Measurements from ENCODE around the gene RTP3. TPM values are rescaled to one million over a fixed set of nuclear protein-coding genes. Genes with fewer than 3 reads are reported as not detected.

The RTP3 gene
- total and polyA plus RNA-seq, 7 experiments from 2014 or later: not detected

DNA sequence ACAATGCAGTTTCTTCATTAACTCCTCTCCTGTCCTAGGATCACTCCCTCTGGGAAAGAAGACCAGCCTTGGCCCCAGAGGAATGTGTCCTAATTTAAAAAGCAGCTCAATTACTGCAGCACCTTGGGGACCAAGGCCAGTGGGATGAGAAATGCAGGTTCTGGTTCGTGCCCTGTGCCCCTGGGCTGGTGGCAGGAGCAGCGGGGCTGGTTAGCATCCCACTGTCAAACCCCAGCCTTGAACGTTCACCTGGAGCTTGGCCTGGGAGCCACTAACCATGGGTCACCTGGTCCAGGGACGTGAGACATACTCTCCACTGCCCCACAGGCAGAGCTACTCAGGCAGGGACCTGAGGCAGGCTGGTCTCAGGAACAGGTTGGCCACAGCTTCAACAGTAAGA is 8.4 kb upstream of the RTP3 start:
- no peaks in the 10 kb centered on the region for H3K9me3 ChIP-seq (ENCODE audit: control insufficient read depth in 2 of 3, low read length in 3 of 3)
- ChIA-PET POLR2A (interaction anchor here (0.7 to 2.9 kb wide), 7 partner anchors 9 to 204 kb away, joined by 3 to 21 read pairs (median 7); partner anchors contain the start of genes ALS2CL and RTP3), CTCF (interaction anchor here (0.6 to 7.6 kb wide), 25 partner anchors 11 to 363 kb away, joined by 3 to 197 read pairs (median 5); no protein-coding TSS in a partner anchor)
- Mint-ChIP-seq H3K9me3 (no peaks in the 10 kb centered on the region), H3K4me3 (peak overlapping the region; percentile 16 to 82 (median 68)), H3K4me1 (peaks cover 10 to 21% (median 18%) of the 10 kb centered on the region in 7 donors), H3K36me3 (no peaks in the 10 kb centered on the region), H3K27ac (peak overlapping the region in 5 of 9 donors; percentile 18 to 77 (median 65)), H3K27me3 (peaks cover 0 to 29% (median 0%) of the 10 kb centered on the region in 5 donors)
- H3K27ac ChIP-seq (ENCODE audit: low read depth, low read length): no peak overlapping the region
- ATAC-seq: no peak
- no peaks in the 10 kb centered on the region for H3K36me3 ChIP-seq (ENCODE audit: control insufficient read depth in 2 of 3, insufficient read depth in 3 of 3, low read length in 3 of 3)
- intact Hi-C loops (cut with micrococcal nuclease): loop anchor here (2.0 kb wide), 2 partner anchors 77 to 203 kb away; partner anchors contain the start of genes ALS2CL (in 1 of the 2) and LRRC2 (in 1 of the 2)
- H3K4me3 ChIP-seq (ENCODE audit: low read length): no peak overlapping the region
- no peak for DNase-seq
- H3K4me1 ChIP-seq (ENCODE audit: control insufficient read depth in 2 of 2, insufficient read depth in 2 of 2, low read length in 2 of 2): peaks cover 7 to 15% of the 10 kb centered on the region in 2 donors
- no peaks in the 10 kb centered on the region for H3K27me3 ChIP-seq (ENCODE audit: control insufficient read depth in 2 of 2, insufficient read depth in 2 of 2, low read length in 2 of 2)

DNA sequence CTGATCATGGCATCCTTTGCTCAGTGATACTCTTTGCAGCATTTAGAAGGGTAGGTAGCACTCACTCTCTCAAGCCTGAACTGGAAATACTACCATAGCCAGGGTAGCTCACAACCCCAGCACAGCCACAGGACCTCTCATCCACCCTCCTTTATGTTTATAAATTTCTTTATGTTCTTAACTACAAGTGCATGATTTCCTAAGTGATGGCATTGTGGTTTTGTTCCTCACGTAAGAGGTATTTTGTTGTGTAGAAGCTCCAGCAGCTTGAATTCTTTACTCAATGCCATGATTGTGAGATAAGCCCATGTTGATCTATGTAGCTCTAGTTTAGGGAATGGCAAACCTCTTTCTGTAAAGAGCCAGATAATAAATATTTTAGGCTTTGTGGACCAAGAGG is 7.9 kb upstream of the RTP3 start:
- Histone ChIP-seq H3K4me1 (ENCODE audit: control insufficient read depth in 2 of 2, insufficient read depth in 2 of 2, low read length in 2 of 2) (peaks cover 7 to 15% of the 10 kb centered on the region in 2 donors), H3K36me3 (ENCODE audit: control insufficient read depth in 2 of 3, insufficient read depth in 3 of 3, low read length in 3 of 3) (no peaks in the 10 kb centered on the region), H3K27ac (ENCODE audit: low read depth, low read length) (no peak overlapping the region), H3K9me3 (ENCODE audit: control insufficient read depth in 2 of 3, low read length in 3 of 3) (no peaks in the 10 kb centered on the region), H3K4me3 (ENCODE audit: low read length) (no peak overlapping the region), H3K27me3 (ENCODE audit: control insufficient read depth in 2 of 2, insufficient read depth in 2 of 2, low read length in 2 of 2) (no peaks in the 10 kb centered on the region)
- ChIA-PET CTCF (interaction anchor here (0.6 to 7.6 kb wide), 15 partner anchors 11 to 363 kb away, joined by 3 to 197 read pairs (median 5); no protein-coding TSS in a partner anchor), POLR2A (interaction anchor here (0.7 to 2.9 kb wide), 7 partner anchors 8 to 203 kb away, joined by 3 to 21 read pairs (median 7); partner anchors contain the start of genes ALS2CL and RTP3)
- Mint-ChIP-seq H3K4me1 (peaks cover 10 to 21% (median 18%) of the 10 kb centered on the region in 7 donors), H3K27me3 (peaks cover 0 to 29% (median 0%) of the 10 kb centered on the region in 5 donors), H3K36me3 (no peaks in the 10 kb centered on the region), H3K9me3 (no peaks in the 10 kb centered on the region), H3K4me3 (peak overlapping the region in 1 of 10 donors; percentile 77), H3K27ac (peak overlapping the region in 5 of 9 donors; percentile 18 to 65 (median 49))
- intact Hi-C loops (cut with micrococcal nuclease): loop anchor here (2.0 kb wide), 2 partner anchors 77 to 203 kb away; partner anchors contain the start of genes ALS2CL (in 1 of the 2) and LRRC2 (in 1 of the 2)
- peak in 2 of 9 donors; percentile 18 to 22 for DNase-seq
- no peak for ATAC-seq

DNA sequence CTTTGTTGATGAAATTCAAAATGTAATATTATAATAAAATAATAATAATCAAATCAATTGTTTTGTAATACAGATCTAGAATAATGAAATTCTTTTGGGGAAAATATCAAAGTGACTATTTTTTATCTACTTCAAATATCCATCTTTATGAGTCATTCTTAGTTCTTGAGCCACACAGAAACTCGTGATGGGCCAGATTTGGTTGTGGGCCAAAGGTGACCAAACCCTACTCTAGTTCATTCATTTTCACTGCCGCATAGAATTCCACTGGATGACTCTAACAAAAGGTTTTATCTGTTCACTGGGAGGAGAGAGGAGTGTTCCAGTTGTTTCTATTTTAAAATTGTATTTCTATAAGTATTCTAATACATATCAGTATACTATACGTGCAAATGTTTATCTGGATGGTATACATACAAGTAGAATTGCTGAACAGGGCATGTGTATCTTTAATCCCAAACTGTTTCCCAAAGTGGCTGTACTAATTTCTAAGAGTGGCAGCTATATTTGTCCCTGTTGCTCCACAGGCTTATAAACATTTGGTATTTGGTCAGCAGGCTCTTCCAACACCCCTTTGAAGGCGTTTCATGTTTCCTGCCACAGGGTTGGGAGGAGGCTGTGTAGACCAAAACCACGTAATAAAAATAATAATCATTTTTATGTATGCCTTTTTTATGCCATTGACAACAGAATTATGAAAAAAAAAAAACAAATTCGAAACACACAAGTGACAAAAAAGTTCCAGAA is 7.3 kb upstream of the RTP3 start:
- POLR2A ChIA-PET: interaction anchor here (0.5 to 2.9 kb wide), 6 partner anchors 8 to 203 kb away, joined by 3 to 21 read pairs (median 14); partner anchors contain the start of genes ALS2CL and LRRC2
- Histone ChIP-seq H3K9me3 (ENCODE audit: control insufficient read depth in 2 of 3, low read length in 3 of 3) (no peaks in the 10 kb centered on the region), H3K27ac (ENCODE audit: low read depth, low read length) (no peak overlapping the region), H3K4me1 (ENCODE audit: control insufficient read depth in 2 of 2, insufficient read depth in 2 of 2, low read length in 2 of 2) (peaks cover 7 to 15% of the 10 kb centered on the region in 2 donors), H3K36me3 (ENCODE audit: control insufficient read depth in 2 of 3, insufficient read depth in 3 of 3, low read length in 3 of 3) (no peaks in the 10 kb centered on the region), H3K27me3 (ENCODE audit: control insufficient read depth in 2 of 2, insufficient read depth in 2 of 2, low read length in 2 of 2) (no peaks in the 10 kb centered on the region), H3K4me3 (ENCODE audit: low read length) (no peak overlapping the region)
- Mint-ChIP-seq H3K9me3 (no peaks in the 10 kb centered on the region), H3K4me3 (no peak overlapping the region), H3K36me3 (no peaks in the 10 kb centered on the region), H3K27me3 (peaks cover 0 to 29% (median 0%) of the 10 kb centered on the region in 5 donors), H3K27ac (peak overlapping the region in 3 of 9 donors; percentile 18 to 65 (median 20)), H3K4me1 (peaks cover 10 to 21% (median 18%) of the 10 kb centered on the region in 7 donors)
- intact Hi-C loops (cut with micrococcal nuclease): no loop called here
- CTCF ChIA-PET: interaction anchor here (0.7 to 7.6 kb wide), 9 partner anchors 13 to 205 kb away, joined by 3 to 197 read pairs (median 7); no protein-coding TSS in a partner anchor
- DNase-seq (no peak), ATAC-seq (no peak)

DNA sequence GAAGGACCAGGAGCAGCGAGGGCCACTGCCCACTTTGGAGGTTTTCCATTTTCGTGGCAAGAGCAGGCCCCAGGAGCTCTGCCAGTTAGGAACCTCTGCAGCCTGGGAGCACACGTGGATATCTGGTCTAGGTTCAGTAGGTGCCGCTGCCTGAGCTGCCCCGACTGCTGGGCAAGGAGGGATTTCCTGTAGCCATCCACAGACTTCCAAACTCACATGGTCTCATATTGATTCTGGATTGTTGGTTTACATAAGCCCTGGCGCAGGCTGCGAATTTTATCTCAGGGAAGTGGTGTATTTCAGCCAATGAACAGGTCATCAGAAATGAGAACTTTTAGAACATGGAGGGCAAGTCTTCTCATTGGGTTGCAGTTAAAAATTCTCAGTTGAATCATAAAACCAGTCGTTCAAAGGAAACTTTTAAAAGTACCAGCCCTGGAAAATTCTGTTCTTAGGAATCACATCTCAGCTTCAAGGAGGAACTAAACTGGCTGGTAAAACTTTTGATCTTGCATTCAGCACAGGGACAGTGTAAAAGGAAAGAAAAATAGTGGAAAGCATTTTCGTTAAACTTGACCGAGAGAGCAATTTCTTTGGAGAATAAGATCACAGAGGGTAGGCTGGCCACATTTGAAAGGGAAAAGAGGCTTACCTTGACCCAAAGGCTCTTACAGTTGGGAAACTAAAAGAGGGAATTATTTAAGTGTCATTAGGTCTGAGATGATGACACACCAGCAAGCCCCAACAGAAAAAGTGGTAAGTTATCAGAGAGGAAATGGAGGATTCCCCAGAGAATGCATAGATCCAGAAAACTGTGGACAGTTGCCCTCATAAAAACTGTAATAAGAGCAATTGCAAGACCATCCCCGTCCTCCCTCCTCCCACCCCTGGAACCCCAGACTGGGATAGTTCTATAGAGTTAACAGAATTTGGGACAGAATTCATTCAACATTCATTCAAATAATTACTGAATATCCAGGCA is 6.4 kb upstream of the RTP3 start:
- H3K36me3 ChIP-seq (ENCODE audit: control insufficient read depth in 2 of 3, insufficient read depth in 3 of 3, low read length in 3 of 3): no peaks in the 10 kb centered on the region
- intact Hi-C loops (cut with micrococcal nuclease): no loop called here
- H3K9me3 ChIP-seq (ENCODE audit: control insufficient read depth in 2 of 3, low read length in 3 of 3): no peaks in the 10 kb centered on the region
- H3K4me3 ChIP-seq (ENCODE audit: low read length): no peak overlapping the region
- no peak for ATAC-seq
- Mint-ChIP-seq H3K27ac (peak overlapping the region in 2 of 9 donors; percentile 2 to 74), H3K36me3 (no peaks in the 10 kb centered on the region), H3K4me1 (peaks cover 10 to 22% (median 18%) of the 10 kb centered on the region in 7 donors), H3K9me3 (no peaks in the 10 kb centered on the region), H3K4me3 (no peak overlapping the region), H3K27me3 (peaks cover 0 to 26% (median 0%) of the 10 kb centered on the region in 5 donors)
- ChIA-PET POLR2A (interaction anchor here (0.5 to 1.0 kb wide), 2 partner anchors 9 to 74 kb away, joined by 3 to 9 read pairs; partner anchors contain the start of gene LRRC2), CTCF (interaction anchor here (0.8 to 2.1 kb wide), 4 partner anchors 29 to 204 kb away, joined by 4 to 7 read pairs (median 6); no protein-coding TSS in a partner anchor)
- no peak for DNase-seq
- H3K4me1 ChIP-seq (ENCODE audit: control insufficient read depth in 2 of 2, insufficient read depth in 2 of 2, low read length in 2 of 2): peaks cover 7 to 15% of the 10 kb centered on the region in 2 donors
- no peaks in the 10 kb centered on the region for H3K27me3 ChIP-seq (ENCODE audit: control insufficient read depth in 2 of 2, insufficient read depth in 2 of 2, low read length in 2 of 2)
- no peak overlapping the region for H3K27ac ChIP-seq (ENCODE audit: low read depth, low read length)

DNA sequence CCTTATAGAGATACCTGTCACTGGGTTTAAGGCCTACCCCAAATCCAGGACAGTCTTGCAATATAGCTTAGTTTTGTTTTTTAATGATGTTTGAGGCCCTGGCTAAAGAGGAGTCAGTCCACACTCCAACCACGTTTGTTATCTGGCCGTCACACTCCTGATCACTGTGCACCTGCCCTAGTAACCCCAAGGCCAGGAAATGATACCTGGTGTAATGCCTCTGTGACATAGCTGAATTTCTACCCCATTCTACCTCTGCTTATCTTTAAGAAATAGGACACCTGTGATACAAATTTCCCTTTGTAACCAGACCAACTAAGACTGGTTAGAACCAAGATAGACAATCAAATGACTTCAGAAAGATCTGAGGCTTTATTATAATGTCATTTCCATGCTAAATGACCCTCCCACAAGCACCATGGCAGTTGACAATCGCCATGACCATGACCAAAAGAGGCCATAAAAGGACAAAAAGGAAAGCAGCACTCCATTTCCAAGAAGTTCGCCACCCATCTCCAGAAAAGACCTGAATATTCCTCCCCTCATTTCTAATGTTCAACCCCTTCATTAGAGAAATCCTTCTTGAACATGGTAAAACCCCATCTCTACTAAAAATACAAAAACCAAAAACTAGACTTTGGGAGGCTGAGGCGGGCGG is 4.8 kb upstream of the RTP3 start:
- POLR2A ChIA-PET: interaction anchor here (1.9 kb wide), 1 partner anchor 46 kb away, joined by 6 read pairs; no protein-coding TSS in a partner anchor
- H3K27ac Mint-ChIP-seq: peak overlapping the region in 5 of 9 donors; percentile 62 to 85 (median 70)

More for the DNA sequence above, 4.8 kb upstream of the RTP3 start:
- ATAC-seq: no peak
- no peaks in the 10 kb centered on the region for H3K27me3 ChIP-seq (ENCODE audit: control insufficient read depth in 2 of 2, insufficient read depth in 2 of 2, low read length in 2 of 2)
- no peak overlapping the region for H3K27ac ChIP-seq (ENCODE audit: low read depth, low read length)
- Mint-ChIP-seq H3K4me1 (peaks cover 10 to 36% (median 23%) of the 10 kb centered on the region in 7 donors), H3K36me3 (no peaks in the 10 kb centered on the region), H3K4me3 (no peak overlapping the region), H3K27me3 (peaks cover 0 to 11% (median 0%) of the 10 kb centered on the region in 5 donors), H3K9me3 (no peaks in the 10 kb centered on the region)
- no peaks in the 10 kb centered on the region for H3K36me3 ChIP-seq (ENCODE audit: control insufficient read depth in 2 of 3, insufficient read depth in 3 of 3, low read length in 3 of 3)
- H3K9me3 ChIP-seq (ENCODE audit: control insufficient read depth in 2 of 3, low read length in 3 of 3): no peaks in the 10 kb centered on the region
- CTCF ChIA-PET: interaction anchor here (0.8 to 2.1 kb wide), 4 partner anchors 28 to 67 kb away, joined by 3 to 7 read pairs (median 5); no protein-coding TSS in a partner anchor
- intact Hi-C loops (cut with micrococcal nuclease): no loop called here
- H3K4me1 ChIP-seq (ENCODE audit: control insufficient read depth in 2 of 2, insufficient read depth in 2 of 2, low read length in 2 of 2): peaks cover 12 to 20% of the 10 kb centered on the region in 2 donors
- no peak for DNase-seq
- H3K4me3 ChIP-seq (ENCODE audit: low read length): no peak overlapping the region

All from naive thymus-derived CD4-positive, alpha-beta T cell (primary cell).